Body of pancreas (tissue), 4 donors: ENCODE results near the gene RILPL1.

Experiments used
- CTCF ChIP-seq, 7 experiments: fragments of 450-650 bp in 4 of 7; fragments of 200-600 bp in 3 of 7; sonication (generic) in 3 of 7; IDR thresholded peaks; one replicate each; pipeline ENCODE4 v1.5.1; 2016 to 2019; ENCODE audit warnings: antibody characterized with exemption in 7 of 7
- POLR2A ChIP-seq, 3 donors: fragments of 450-650 bp; IDR thresholded peaks; one replicate each; pipeline ENCODE4 v1.6.1; 2016; ENCODE audit warnings: antibody characterized with exemption in 3 of 3, mild to moderate bottlenecking in 2 of 3

DNA sequence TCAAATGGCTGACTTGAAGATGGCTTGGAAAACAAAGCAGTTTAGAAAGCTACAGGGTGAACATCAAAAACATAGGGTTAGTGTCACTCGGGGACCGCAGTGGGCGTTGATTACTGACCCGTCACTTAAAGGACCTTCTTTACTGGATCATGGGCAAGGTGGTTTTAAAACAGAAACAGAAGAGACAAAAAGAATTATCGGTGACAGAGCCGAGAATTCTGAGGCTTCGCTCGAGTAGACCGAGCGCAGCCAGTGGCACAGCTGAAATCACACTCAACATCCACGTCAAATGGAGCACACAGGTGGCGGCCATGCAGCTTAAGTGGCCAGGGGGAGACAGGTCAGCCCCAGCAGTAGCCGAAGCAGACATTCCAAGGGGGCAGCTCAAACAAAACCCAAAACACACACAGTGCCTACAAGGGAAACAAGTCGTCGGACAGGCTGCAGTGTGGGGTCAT is 58.2 kb downstream of the RILPL1 start:
- TF ChIP-seq CTCF (IDR thresholded peaks at IDR 0.05) (no peak), POLR2A (IDR thresholded peaks at IDR 0.05) (no peak)
